B cell (primary cell): ENCODE results near the gene CST9.

Source experiments
- EZH2 ChIP-seq: IDR thresholded peaks from 2 replicates; pipeline ENCODE4 v1.6.1; 2012; ENCODE audit warnings: borderline replicate concordance, low read depth, mild to moderate bottlenecking, moderate library complexity, low read length; ENCODE audit not compliant: insufficient read depth, poor library complexity, severe bottlenecking
- TF ChIP-seq, protein P1 (sequence below): fragments of 200-600 bp; IDR thresholded peaks from one replicate; pipeline ENCODE4 v1.8.0; 2022; ENCODE audit warnings: antibody characterized with exemption, mild to moderate bottlenecking

DNA sequence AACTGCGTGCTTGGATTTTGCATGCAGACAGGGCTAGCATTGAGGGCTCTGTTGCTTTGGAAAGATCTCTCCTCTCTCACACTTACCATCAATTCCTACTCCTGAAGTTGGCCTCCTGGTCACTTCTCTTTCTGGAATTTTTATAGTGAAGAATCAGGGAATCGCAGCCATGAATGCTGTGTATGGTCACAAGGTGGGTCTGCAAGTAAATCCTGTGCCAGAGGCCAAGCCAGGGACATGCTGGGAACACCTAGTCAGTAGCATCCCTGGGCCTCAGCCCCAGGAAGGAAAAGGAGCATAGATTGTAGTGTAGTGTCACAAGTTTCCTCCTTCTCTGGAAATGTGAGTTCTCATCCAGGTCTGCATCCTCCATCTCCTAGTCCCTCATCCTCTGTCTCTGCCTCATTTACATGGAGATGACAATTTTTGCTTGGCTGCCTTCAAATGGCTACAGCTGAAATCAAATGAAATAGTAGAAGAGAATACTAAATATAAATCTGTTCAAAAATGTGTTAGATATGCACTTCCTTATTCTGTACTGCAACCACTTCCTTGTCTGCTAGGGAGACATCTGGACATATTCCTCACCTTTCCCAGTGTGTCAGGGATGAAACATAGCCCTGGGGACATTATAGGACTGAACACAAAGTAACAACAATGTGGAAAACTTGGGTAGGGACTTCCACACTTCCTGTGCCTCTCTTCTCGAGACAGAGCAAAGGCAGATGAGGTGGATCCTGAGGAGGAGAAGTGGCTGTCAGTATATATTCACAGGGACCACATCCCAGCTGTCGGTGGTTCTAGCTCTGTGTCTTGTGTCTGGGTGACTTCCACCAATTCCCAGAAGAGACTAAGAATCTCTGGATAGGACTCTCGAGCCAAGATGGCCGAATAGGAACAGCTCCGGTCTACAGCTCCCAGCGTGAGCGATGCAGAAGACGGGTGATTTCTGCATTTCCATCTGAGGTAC lies 17.0 kb downstream of the CST9 start:
- TF ChIP-seq, protein P1, sequence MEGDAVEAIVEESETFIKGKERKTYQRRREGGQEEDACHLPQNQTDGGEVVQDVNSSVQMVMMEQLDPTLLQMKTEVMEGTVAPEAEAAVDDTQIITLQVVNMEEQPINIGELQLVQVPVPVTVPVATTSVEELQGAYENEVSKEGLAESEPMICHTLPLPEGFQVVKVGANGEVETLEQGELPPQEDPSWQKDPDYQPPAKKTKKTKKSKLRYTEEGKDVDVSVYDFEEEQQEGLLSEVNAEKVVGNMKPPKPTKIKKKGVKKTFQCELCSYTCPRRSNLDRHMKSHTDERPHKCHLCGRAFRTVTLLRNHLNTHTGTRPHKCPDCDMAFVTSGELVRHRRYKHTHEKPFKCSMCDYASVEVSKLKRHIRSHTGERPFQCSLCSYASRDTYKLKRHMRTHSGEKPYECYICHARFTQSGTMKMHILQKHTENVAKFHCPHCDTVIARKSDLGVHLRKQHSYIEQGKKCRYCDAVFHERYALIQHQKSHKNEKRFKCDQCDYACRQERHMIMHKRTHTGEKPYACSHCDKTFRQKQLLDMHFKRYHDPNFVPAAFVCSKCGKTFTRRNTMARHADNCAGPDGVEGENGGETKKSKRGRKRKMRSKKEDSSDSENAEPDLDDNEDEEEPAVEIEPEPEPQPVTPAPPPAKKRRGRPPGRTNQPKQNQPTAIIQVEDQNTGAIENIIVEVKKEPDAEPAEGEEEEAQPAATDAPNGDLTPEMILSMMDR: no peak
- TF ChIP-seq EZH2: no peak
